PFSK-1 (cell line): ENCODE measurements around the gene MRAP.

Experiments
- FOXP2 ChIP-seq: optimal IDR thresholded peaks from 2 replicates; pipeline ENCODE3; 2011; ENCODE audit warnings: borderline replicate concordance, control low read depth, inconsistent platforms; ENCODE audit not compliant: insufficient read depth; ENCODE audit errors: extremely low read length, extremely low read depth
- POLR2AphosphoS5 ChIP-seq: IDR thresholded peaks from 2 replicates; pipeline ENCODE4 v1.6.1; 2012; ENCODE audit warnings: low read depth, mild to moderate bottlenecking, control low read depth, low read length, moderate library complexity
- REST ChIP-seq, 2 experiments: IDR thresholded peaks; 2 replicates each; pipeline versions ENCODE4 v1.6.1 to v1.8.0; 2011 to 2012; ENCODE audit warnings: low read depth in 2 of 2, low read length in 2 of 2, control low read depth in 1 of 2, inconsistent platforms in 1 of 2, mild to moderate bottlenecking in 1 of 2, moderate library complexity in 1 of 2; ENCODE audit not compliant: insufficient read depth in 1 of 2
- SIN3A ChIP-seq: IDR thresholded peaks from 2 replicates; pipeline ENCODE4 v1.6.1; 2012; ENCODE audit warnings: mild to moderate bottlenecking, low read length, moderate library complexity, borderline replicate concordance; ENCODE audit not compliant: insufficient read depth
- TAF1 ChIP-seq: IDR thresholded peaks from 2 replicates; pipeline ENCODE4 v1.6.1; 2012; ENCODE audit warnings: low read length, control low read depth, borderline replicate concordance; ENCODE audit not compliant: insufficient read depth

Gene MRAP

GRCh38 chr21:32329331-32329730 is 30.7 kb downstream of the MRAP start:
- no peak for TF ChIP-seq SIN3A
- TF ChIP-seq TAF1: no peak
- no peak for TF ChIP-seq REST (IDR thresholded peaks at IDR 0.05; ENCODE audit: insufficient read depth in 1 of 2, low read depth in 2 of 2, low read length in 2 of 2)
- no peak for TF ChIP-seq FOXP2
- no peak for TF ChIP-seq POLR2AphosphoS5

DNA sequence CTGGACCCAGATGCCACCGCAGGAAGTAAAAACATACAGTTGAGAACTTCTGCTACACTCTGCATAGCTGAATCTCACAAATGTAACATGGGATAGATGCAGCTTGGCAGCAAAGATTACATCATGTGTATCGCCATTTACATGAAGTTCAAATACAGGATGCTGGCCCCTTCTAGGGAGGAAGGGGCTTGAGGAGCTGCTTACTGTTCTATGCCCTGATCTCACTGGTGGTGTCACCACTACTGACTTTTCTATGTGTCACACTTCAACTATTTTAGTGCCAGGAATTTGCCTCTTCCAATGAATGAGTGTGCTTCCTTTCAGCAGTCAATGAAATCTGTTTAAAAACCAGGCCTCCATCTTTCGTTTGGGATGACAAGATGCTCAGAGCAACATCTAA is 31.1 kb downstream of the MRAP start:
- TF ChIP-seq TAF1 (no peak), REST (IDR thresholded peaks at IDR 0.05; ENCODE audit: insufficient read depth in 1 of 2, low read depth in 2 of 2, low read length in 2 of 2) (no peak), POLR2AphosphoS5 (no peak), SIN3A (no peak), FOXP2 (no peak)

DNA sequence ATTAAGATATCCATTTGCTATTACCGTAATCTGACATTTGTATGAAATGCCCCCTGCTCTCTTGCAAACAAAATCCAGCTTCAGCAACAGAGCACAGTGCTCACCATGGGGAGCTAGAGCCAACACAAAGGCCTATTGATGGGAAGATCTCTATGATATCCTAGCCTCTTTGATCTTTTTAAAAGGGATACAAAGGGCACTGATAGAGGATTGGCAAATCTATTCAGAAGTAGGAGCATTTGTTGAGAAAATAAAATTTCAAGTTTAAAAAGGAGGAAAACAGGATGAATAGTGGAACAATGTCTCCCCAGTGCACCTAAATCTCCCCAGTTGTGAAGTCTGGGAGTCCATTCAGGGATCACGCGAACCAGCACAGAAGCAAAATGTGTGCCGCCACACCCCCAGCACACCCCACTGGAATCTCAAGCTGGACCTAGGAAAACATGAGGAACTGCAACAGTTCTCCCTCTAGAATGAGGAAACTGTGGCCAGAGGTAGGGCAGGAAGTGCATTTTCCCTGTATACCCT is 32.2 kb downstream of the MRAP start:
- TF ChIP-seq REST (IDR thresholded peaks at IDR 0.05; ENCODE audit: insufficient read depth in 1 of 2, low read depth in 2 of 2, low read length in 2 of 2) (no peak), FOXP2 (no peak), POLR2AphosphoS5 (no peak), SIN3A (no peak), TAF1 (no peak)

DNA sequence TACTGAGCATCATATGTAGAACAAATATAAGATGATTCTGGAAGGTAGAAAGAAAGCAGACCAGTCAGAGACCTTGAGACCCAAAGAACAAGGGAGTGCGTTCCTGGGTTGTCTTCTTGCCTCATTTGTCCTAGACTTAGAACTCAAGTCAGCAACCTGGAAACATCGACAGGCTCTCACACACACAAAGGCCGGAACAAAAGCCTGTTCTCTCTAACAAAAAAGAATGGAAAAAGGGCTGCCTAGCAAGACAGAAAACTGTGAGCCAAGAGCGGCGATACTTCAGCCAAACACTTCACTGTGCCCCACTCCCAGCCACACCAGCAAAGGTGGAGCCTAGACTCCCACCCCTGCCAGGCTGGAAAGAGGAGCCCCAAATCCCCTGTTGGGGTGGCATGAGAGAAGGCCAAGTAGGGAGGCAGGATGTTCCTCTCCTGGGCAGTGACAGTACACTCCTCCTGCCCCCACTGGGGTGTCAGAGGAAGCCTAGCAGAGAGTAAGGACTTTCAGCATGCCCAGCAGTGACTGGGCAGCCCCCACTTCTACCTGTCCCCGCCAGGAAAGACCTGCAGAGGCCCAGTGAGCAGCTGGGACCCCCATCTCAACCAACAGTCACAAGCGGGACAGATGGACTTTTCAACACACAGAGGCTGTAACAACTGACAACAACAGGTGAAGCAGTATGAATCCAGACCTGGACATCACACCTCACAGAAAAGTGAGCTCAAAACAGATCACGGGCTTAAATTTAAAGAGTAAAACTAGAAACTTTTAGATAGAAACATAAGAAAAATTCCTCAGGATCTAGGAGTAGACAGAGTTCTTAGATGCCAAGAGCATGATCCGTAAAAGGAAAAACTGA is 33.0 kb downstream of the MRAP start:
- no peak for TF ChIP-seq FOXP2
- TF ChIP-seq SIN3A: no peak
- TF ChIP-seq REST (IDR thresholded peaks at IDR 0.05; ENCODE audit: insufficient read depth in 1 of 2, low read depth in 2 of 2, low read length in 2 of 2): no peak
- no peak for TF ChIP-seq TAF1
- TF ChIP-seq POLR2AphosphoS5: no peak
